WERI-Rb-1 (cell line): ENCODE measurements around the gene TPO.

Experiments used
- DNase-seq: peaks from one replicate; pipeline ENCODE4 v3.0.0-alpha.2; 2020
- H3K27ac ChIP-seq: fragments of 250-450 bp; sonication (Bioruptor Pico); 2 replicates; pipeline ENCODE4 v1.5.1; 2020; ENCODE audit warnings: mild to moderate bottlenecking, moderate library complexity
- H3K27me3 ChIP-seq: fragments of 250-450 bp; sonication (Bioruptor Pico); 2 replicates; pipeline ENCODE4 v1.5.1; 2021; ENCODE audit warnings: mild to moderate bottlenecking, low read depth, moderate library complexity; ENCODE audit not compliant: insufficient read depth, severe bottlenecking
- H3K36me3 ChIP-seq: fragments of 250-450 bp; sonication (Bioruptor Pico); 2 replicates; pipeline ENCODE4 v1.5.1; 2020; ENCODE audit warnings: mild to moderate bottlenecking, moderate library complexity
- H3K4me3 ChIP-seq: 2 replicates; pipeline ENCODE4 v1.5.1; 2011; ENCODE audit warnings: low read depth, mild to moderate bottlenecking, control low read depth, low read length
- H3K9me3 ChIP-seq: fragments of 250-450 bp; sonication (Bioruptor Pico); 2 replicates; pipeline ENCODE4 v1.5.1; 2021; ENCODE audit warnings: mild to moderate bottlenecking, moderate library complexity; ENCODE audit not compliant: severe bottlenecking
- TF ChIP-seq, protein P1 (sequence below): IDR thresholded peaks from 2 replicates; pipeline ENCODE4 v1.5.1; 2011; ENCODE audit warnings: low read depth, mild to moderate bottlenecking, control low read depth, inconsistent platforms, low read length

Gene TPO

DNA sequence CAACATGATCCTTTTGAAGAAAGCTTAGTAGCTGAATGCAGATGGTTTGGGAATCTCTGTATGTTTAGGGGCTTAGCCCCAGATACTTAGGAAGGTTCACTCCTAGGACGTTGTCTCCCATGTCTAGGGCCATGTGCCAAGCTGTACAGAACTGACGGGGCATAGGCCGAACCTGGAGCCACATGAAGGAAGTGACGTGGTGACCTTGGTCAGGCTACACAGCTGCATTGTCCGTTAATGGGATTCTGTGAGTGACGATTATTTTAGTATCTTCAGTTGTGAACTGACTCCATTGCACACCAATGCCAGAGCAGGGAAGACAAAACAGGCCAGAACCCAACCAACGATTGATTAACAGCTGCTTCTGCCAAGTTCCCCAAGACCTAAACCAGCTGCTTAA, 139.3 kb downstream of the TPO start:
- DNase-seq, result no peak
- Histone ChIP-seq H3K36me3 (no peaks in the 10 kb centered on the region), H3K27ac (no peak overlapping the region)

GRCh38 chr2:1553671-1554295, 140.5 kb downstream of the TPO start:
- Histone ChIP-seq H3K9me3 (no peaks in the 10 kb centered on the region), H3K4me3 (no peak overlapping the region), H3K36me3 (no peaks in the 10 kb centered on the region), H3K27ac (no peak overlapping the region), H3K27me3 (no peaks in the 10 kb centered on the region)
- TF ChIP-seq, protein P1, sequence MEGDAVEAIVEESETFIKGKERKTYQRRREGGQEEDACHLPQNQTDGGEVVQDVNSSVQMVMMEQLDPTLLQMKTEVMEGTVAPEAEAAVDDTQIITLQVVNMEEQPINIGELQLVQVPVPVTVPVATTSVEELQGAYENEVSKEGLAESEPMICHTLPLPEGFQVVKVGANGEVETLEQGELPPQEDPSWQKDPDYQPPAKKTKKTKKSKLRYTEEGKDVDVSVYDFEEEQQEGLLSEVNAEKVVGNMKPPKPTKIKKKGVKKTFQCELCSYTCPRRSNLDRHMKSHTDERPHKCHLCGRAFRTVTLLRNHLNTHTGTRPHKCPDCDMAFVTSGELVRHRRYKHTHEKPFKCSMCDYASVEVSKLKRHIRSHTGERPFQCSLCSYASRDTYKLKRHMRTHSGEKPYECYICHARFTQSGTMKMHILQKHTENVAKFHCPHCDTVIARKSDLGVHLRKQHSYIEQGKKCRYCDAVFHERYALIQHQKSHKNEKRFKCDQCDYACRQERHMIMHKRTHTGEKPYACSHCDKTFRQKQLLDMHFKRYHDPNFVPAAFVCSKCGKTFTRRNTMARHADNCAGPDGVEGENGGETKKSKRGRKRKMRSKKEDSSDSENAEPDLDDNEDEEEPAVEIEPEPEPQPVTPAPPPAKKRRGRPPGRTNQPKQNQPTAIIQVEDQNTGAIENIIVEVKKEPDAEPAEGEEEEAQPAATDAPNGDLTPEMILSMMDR, result no peak
- DNase-seq, result no peak

More for the DNA sequence above, 139.3 kb downstream of the TPO start:
- Histone ChIP-seq H3K4me3 (no peak overlapping the region), H3K9me3 (no peaks in the 10 kb centered on the region), H3K27me3 (no peaks in the 10 kb centered on the region)
- TF ChIP-seq, protein P1, result no peak

DNA sequence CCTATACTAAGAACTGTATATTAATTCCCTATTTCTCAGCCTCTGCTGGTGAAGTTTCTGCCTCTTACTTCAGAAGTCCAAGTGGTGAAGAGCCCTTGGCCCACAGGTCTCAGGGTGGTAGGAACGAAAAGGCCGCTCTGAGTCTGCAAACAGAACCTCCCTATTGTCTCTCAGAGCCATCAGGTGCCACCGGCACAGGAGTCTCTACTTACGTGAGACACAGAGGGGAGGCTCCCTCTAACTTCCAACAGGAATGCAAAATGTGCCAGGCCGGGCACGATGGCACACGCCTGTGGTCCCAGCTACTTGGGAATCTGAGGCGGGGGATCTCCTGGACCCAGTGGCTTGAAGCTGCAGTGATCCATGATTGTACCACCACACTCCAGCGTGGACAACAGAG, 143.0 kb downstream of the TPO start:
- TF ChIP-seq, protein P1, result no peak
- no peak for DNase-seq
- H3K27me3 ChIP-seq, result no peaks in the 10 kb centered on the region

DNA sequence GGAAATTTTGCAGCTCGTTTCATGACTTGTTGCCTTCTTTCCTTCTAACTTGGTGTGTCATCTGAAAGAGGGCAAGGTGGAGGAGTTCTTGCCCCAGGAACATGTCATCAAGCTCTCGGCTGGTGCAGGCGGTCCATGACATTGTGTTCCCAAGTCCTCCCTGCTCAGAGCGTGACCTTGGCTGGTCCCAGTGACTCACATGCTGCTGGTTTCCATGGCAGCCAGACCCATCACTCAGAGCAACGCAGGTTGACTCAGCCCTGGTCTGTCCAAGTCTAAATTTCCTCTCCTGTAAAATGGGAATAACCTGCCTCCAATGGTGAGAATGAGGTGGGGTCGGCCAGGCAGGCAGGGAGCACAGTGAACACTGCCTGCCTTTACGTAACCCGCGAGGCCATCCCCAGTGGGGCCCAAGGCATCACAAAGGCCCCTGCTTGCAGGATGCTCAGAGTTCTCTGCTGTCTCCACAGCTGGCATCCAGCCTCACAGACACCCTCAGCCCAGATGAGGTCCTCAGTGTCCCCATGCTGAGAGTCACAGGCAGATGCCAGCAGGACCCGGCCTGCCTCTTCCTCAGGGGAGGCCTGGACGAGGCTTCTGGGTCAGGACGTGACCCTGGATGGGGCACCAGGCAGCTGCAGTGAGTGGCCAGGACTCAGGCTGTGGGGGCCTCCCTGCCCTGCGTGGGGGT, 143.7 kb downstream of the TPO start:
- Histone ChIP-seq H3K27ac (no peak overlapping the region), H3K36me3 (no peaks in the 10 kb centered on the region), H3K9me3 (no peaks in the 10 kb centered on the region), H3K4me3 (no peak overlapping the region), H3K27me3 (no peaks in the 10 kb centered on the region)
- TF ChIP-seq, protein P1, result no peak
- no peak for DNase-seq

More for the DNA sequence above, 143.0 kb downstream of the TPO start:
- Histone ChIP-seq H3K4me3 (no peak overlapping the region), H3K27ac (no peak overlapping the region), H3K36me3 (no peaks in the 10 kb centered on the region), H3K9me3 (no peaks in the 10 kb centered on the region)

- no peak overlapping the region for H3K27ac ChIP-seq
- no peak for DNase-seq
- TF ChIP-seq, protein P1, result no peak
Measured at GRCh38 chr2:1557467-1557820, 144.2 kb downstream of the TPO start.

More at GRCh38 chr2:1557467-1557820, 144.2 kb downstream of the TPO start:
- Histone ChIP-seq H3K36me3 (no peaks in the 10 kb centered on the region), H3K9me3 (no peaks in the 10 kb centered on the region), H3K4me3 (no peak overlapping the region), H3K27me3 (no peaks in the 10 kb centered on the region)
